ENCODE measurements around the gene NEB.
"Not testable (repeated sequence)": the region's sequence is repeated elsewhere in the genome, so short reads cannot be mapped to it uniquely, and the experiment has no call there.

Gene NEB

GRCh38 chr2:151649966-151650365, 84.3 kb downstream of the NEB start:
- DNase-seq = no peak

DNA sequence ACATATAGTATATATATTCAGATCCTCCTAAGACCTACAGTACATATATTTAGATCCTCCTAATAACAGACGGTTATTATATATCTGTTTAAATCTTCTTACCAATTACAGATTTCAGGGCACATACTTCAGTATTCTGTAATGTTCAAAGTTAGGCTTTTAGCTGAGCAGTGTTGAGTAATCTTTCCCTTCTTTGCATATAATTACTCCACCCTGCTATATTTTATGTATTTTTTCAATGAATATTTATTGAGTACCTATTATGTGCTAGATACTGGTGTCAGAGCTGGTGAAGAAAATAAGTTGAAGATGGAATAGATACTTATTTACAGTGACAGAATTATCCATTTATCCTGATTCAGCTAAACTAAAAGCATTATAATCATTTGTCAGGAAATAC, 84.9 kb downstream of the NEB start:
- no peak for DNase-seq

DNA sequence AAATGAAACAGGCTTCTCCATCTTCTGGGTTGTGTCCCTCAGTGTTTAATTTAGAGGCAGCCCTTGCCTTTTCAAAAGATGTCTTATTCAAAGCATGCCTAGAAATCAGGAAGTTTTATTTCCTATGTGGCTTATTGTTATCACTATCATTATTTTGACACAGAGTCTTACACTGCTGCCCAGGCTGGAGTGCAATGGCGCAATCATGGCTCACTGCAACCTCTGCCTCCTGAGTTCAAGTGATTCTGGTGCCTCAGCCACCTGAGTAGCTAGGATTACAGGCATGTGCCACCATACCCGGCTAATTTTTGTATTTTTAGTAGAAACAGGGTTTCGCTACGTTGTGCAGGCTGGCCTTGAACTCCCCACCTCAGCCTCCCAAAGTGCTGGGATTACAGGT, 87.8 kb downstream of the NEB start:
- DNase-seq = not testable (repeated sequence)

DNA sequence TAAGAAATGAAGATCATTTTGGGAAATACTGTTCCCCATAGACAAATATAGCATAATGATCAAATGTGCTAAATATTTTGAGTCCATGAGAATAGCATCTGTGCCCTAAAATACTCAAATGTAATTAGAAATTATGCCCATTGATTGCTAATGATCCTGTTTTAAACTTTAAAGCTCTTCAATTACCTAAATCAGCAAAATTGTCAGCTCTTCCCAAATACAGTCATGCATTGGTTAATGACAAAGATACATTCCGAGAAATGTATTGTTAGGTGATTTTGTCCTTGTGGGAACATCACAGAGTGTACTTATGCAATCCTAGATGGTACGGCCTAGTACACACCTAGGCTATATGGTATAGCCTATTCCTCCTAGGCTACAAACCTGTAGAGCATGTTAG, 89.7 kb downstream of the NEB start:
- no peak for DNase-seq

GRCh38 chr2:151641895-151642294, 92.4 kb downstream of the NEB start:
- not testable (repeated sequence) for DNase-seq

DNA sequence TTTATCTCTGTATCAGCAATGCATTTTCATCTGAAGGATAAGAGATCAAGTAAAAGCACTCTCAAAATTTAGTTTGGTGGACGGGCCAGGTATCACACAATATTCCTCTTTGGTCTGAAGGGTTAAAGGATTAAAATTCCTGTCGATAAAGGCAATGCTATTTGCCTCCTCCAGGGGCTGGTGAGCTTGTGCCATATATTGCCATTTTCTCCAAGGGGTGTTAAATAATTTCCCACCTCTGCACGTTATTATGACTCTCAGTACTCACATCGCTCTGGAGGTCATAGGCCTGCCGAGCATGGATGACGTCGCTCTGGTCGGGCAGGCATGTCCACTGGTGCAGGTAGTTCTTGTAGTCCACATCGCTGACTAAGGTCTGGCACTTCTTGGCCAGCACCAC, 94.2 kb downstream of the NEB start:
- no peak for DNase-seq

DNA sequence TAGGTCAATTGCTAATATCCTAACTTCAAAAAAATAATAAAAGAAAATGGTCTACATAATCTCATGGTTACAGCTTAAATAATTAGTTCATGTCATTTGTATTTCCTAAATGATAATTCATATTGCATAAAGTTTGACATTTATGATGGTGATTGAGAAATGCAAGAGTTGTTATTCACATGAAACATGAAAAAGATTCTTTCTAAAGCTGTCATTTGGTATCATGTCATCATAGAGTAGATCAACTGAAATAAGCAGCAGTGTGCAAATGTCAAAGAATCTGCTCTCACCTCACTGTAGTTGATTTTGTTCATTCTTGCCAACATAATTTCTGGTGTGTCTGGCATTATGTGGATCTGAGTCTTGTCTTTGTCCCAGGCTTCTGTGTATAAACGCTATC, 95.3 kb downstream of the NEB start:
- DNase-seq = no peak

DNA sequence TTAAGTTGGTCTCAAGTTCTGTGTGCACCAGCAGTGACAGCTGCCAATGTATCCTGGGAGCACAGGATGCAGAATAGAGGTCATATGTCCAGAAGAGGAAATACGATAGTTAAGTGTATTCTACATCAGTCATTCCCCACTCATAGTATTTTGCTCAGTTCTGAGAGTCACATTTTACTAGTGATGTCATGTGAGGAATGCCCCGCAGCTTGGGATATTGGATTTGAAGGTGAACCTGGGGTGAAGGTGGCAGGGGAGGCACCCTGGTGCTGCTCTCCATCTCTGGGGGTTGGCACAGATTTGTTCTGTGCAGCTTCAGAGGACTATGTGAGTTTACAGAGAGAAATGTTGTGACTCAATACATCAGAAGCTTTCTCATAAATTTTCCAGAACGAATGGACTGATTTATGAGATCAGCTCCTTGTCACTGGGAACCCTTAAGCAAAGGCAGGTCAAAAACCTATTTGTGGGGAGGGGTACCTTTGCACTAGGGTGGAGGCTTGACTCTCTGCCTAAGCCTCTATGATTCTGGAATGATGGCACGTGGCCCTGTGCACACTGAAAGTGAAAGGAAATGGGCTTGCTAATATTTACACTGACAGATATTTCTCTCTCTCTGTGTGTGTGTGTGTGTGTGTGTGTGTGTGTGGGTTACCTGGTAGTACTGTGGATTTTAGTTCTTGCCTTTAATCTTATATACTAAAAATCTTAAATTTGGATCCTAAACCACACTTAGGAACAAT, 95.9 kb downstream of the NEB start:
- DNase-seq = peak; percentile 39

- no peak for DNase-seq
Observed at GRCh38 chr2:151637271-151637781, 97.0 kb downstream of the NEB start.

DNA sequence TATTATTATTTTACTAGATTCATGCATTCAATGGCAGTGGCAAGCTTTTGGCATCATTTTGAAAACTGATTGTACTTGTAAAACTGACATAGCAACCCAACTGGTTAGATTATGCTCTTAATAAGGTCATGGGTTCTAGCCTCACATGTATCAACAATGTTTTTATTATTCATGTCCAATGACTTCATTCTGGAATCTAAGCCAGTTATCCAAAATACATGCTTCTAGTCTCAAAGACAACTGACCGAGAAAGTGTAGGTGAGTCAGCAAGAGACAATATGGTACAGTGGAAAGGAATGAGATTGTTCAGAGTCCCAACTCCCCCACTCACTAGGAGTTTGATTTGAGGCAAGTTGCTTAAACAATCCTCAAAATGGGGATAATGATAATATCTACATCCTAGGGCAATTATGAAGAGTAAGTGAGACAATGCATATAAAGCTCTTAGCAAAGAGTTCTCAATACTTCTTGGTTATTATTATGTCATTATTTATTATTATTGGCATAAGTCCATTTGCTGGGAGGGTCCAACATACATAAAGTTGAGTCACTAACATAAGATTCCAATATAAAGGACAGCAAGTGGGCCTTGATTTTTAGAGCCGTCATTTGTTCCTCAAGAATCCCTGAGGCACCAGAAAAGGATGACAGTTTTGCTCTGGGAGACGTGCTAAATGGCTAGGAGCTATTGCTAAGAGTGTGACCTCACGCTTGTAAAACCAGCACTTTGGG, 99.4 kb downstream of the NEB start:
- peak; percentile 34 for DNase-seq

DNA sequence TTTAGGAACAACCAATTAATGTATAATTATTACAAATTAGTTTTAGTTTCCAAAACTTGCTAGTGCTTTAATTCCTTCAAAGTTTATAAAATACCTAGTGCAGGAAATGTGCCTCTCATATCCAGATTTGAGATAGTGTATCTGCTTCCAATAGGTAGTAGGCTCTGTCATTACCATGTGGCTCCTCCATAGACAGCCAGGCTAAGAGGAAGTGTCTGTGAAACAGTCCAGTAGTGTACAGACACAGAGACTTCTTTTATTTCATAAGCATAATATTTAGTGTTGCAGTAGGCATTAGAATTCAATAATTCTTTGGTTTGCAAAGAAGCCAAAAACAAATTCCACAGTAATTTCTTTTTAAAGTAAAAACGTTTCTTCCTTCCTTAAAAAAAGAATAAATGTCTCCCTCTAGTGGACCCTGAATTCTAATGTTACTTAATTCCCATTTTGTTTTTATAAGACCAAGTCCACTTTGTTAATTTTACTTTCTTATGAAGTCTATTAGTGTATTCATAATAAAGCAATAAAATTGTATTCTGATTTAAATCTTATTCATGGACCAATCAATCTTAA, 101.2 kb downstream of the NEB start:
- DNase-seq = no peak

DNA sequence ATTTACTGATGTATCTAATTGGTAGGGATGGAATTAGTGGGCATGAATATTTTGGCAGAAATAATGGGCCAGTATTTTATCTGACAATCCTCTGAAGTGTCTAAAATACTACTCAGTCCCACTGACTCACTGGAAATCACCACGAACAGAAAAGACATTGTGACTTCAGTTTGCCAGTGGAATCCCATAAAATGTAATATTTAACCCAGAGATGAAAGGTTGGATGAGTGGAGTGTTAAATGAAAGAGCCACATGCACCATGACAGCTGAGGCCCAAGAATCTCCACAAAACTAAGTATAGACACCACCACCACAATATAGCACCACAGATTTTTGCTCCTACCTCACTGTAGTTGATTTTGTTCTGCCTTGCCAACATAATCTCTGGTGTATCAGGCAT, 103.9 kb downstream of the NEB start:
- no peak for DNase-seq

GRCh38 chr2:151627353-151627752, 106.9 kb downstream of the NEB start:
- DNase-seq = no peak

GRCh38 chr2:151624271-151624670, 110.0 kb downstream of the NEB start:
- no peak for DNase-seq

DNA sequence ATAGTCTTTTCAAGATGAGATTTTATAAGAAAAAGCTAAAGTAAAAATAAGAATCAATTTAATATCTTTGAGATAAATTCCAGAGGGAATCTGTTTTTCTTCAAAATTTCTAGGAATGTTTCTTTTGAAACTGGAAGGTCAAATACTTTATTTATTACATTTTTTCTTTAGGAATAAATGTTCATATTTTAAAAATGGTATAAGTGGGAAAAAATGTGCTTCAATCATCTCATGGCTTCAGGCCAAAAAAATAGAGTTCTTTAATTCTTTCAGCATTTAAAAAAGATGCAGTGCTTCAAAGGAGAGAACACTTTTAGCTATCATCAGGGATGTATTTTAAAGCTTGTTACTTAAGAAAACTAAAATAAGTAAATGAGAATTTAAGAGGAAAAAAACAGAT, 110.6 kb downstream of the NEB start:
- DNase-seq = no peak

GRCh38 chr2:151620761-151621160, 113.5 kb downstream of the NEB start:
- no peak for DNase-seq

DNA sequence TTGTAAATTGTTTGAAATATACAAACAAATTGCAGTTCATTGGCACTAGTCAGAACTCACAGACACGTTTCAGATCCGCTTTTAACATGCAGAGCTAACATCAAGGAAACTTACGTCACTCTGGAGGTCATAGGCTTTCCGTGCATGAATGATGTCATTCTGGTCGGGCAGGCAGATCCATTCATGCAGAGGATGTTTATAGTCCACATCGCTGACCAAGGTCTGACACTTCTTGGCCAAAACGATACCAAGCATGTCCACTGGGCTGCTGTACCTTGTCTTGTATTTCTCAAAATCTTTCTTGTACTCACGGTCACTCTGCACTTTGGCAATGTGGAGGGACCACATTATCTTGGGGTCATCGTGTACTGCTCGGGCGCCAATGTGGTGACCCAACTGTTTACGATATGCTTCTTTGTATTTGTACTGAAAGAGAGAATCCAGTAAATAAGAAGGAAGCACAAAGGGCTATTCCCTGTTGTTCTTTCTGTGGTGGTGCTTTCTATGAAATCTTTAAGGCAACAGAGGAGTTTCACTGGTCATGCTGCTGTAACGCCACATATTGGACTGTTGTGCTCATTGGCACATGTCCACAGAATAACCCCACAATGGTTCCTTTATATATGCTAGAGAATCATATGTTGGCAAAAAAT, 114.8 kb downstream of the NEB start:
- DNase-seq = no peak

DNA sequence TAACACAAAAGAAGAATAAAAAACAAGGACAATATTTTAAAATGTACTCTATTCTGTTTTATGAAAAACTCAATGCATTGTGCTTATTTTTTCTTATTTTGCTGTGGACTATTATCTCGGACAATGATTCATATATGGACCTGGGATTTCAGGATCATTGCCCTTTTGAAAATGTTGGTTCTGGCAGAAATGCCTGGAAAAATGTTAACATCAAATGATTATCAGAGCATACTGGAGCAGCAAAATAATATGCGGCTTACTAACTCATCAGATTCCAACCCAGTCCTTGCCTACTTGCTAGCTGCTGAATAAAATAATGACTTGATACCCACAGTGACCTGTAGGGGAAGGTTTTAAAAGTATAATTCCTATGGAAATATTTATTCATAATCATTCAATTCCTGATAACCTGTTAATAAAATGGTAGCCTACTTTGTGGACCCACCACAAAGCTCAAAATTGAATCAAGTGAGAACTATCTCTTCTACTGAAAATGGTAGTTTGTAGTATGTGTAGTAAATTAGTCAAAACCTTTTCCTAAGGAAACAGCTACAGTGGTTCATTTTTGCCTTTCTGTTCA, 117.4 kb downstream of the NEB start:
- no peak for DNase-seq

GRCh38 chr2:151614606-151615306, 119.5 kb downstream of the NEB start:
- peak; percentile 7 for DNase-seq

DNA sequence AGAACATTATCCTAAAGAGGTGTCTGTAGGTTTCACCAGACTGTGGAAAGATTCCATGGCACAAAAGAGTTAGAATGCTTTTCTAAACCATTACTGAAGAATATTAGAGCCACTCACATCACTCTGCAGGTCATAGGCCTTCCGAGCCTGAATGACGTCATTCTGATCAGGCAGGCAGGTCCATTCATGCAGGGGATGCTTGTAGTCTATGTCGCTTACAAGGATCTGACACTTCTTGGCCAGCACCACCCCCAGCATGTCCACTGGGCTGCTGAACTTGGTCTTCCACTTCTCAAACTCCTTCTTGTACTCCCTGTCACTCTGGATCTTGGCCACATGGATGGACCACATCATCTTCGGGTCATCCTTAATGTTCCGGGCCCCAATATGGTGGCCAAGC, 120.1 kb downstream of the NEB start:
- DNase-seq = no peak

DNA sequence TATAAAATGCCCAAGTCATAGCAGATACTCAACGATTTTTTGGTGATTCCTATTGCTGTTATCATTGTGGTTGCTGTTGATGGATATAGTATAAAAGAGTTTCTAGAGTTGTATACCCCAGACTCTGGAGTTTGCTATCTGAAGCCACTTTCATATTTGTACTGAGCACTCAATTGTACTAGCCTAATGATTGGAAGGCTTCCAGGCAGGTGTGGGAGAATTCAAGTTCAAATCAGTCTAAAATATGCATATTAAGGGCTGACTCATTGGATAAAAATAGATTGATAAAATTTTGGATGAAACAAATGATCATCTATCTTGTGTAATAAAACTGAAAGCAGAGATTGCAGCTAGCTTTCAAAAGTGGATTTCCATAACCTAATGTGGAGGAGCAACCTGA, 122.9 kb downstream of the NEB start:
- no peak for DNase-seq

- DNase-seq = no peak
Observed at GRCh38 chr2:151610310-151610709, 124.0 kb downstream of the NEB start.

GRCh38 chr2:151609705-151610104, 124.6 kb downstream of the NEB start:
- DNase-seq = no peak

Measured in NCI-H226 (cell line).